Measurements from ENCODE around the gene CGRRF1. TPM values are rescaled to one million over a fixed set of nuclear protein-coding genes. Genes with fewer than 3 reads are reported as not detected.

CGRRF1 gene
- total RNA-seq, 1 donor from 2014 or later, result 13.7 TPM

DNA sequence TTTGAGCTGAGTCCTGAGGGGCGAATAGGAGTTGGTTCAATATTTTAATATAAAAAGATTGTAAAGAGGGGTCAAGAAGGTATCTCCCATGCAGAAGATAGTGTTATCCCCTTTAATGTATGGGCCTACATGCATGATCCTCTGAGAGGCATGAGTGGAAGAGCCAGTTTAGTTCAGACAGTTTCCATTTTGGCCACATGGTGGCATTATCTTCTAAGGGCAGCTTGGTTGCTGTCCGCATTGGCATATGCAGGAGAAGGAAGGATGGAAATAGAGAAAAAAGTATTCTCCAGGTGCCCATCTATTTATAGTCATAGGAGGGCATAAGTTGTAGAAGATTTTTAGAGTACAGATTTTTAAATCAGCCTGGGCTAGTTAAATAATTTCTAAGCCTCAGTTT, 62.6 kb downstream of the CGRRF1 start:
- DNase-seq (ENCODE audit: low read depth), result peak; percentile 34

DNA sequence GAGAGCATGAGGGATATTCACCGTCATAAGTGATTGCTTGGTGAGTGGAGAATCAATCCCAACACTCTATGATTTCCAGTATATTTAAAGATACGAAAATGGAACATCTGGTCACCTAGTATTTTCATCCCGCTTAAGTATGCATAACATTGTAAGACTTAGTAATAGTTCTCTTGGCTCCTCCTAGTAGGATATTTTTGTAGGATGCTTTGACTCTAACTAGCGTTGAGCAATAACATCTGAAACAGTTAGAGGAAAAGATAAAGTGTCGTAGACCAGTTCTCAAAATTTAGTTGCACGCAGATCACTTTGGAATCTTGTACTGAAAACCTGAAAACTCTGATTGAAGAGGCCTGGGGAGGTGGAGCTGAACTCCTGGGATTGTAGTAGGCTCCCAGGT, 64.8 kb downstream of the CGRRF1 start:
- no peak for DNase-seq (ENCODE audit: low read depth)

GRCh38 chr14:54577494-54577893, 67.8 kb downstream of the CGRRF1 start:
- no peak for DNase-seq (ENCODE audit: low read depth)

- no peak for DNase-seq (ENCODE audit: low read depth)
Observed at GRCh38 chr14:54577977-54578376, 68.3 kb downstream of the CGRRF1 start.

GRCh38 chr14:54579621-54580020, 69.9 kb downstream of the CGRRF1 start:
- no peak for DNase-seq (ENCODE audit: low read depth)

DNA sequence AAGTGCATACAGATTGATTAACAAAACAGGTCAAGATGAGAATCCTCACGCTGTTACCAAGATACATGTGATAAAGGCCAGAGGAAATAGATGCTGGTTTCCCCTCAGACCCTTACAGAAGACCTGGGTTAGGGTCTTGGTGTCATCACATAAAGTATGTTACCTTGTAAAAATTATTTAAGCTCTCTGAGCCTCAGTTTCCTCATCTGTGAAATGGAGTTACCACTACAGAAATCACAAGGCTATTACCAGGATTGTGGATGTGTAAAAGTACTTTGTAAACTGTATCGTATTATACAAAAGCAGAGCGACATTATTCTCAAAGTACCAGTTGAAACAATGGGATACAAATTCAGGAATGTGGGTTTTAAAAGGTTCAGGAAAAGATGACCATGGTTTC, 71.2 kb downstream of the CGRRF1 start:
- DNase-seq (ENCODE audit: low read depth), result no peak

DNA sequence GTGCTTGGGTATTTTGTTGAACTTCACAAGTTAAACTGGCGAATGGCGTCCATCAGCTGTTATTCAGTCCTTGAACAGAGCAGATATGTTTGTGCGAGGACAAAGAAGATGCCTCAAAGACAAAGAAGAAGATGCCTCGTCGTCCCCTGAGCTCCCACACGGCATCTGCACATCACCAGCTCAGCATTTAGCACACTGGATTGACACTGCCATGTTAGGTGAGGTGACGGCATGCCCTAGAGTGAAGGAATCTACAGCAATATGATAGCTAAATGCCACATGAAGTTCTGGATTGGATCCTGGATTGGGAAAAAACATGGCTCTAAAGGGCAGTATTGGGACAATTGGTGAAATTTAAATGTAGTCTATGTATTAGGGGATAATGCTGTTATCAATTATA, 72.6 kb downstream of the CGRRF1 start:
- DNase-seq (ENCODE audit: low read depth), result no peak

GRCh38 chr14:54584097-54584496, 74.4 kb downstream of the CGRRF1 start:
- DNase-seq (ENCODE audit: low read depth), result no peak

DNA sequence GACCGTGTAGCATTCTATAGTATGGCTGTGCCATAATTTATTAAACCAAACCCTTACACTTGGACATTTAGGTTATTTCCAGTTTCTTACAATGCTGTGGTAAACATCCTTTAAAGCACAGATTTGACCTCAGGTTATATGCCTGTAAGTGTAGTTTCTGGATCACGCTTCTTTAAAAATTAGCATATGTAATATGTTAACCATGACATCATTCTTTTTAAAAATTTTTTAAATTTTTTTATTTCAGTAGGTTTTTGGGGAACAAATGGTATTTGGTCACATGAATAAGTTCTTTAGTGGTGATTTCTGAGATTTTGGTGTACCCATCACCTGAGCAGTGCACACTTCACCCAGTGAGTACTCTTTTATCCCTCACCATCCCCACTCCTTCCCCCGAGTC, 75.5 kb downstream of the CGRRF1 start:
- DNase-seq (ENCODE audit: low read depth), result no peak

Other genes with a start within 250 kb of the CGRRF1 start
- gene CDKN3, start 112.9 kb upstream of the CGRRF1 start, total RNA-seq, result 3.5 and 5.0 TPM in 2 replicates
- 162 and 280 TPM in 2 replicates for gene CNIH1, start 68.5 kb upstream of the CGRRF1 start, total RNA-seq
- gene GMFB, start 20.9 kb upstream of the CGRRF1 start, total RNA-seq, result 81.7 and 108 TPM in 2 replicates
- gene SAMD4A, start 57.2 kb downstream of the CGRRF1 start, total RNA-seq, result 41.3 and 83.2 TPM in 2 replicates

Data from myocyte (in vitro differentiated cells).